ENCODE data around the gene CACNB1. TPM values are rescaled to one million over a fixed set of nuclear protein-coding genes. Genes with fewer than 3 reads are reported as not detected.

CACNB1 gene
- total RNA-seq, 4 donors from 2014 or later = 7.1 to 20.3 (median 15.0) TPM

DNA sequence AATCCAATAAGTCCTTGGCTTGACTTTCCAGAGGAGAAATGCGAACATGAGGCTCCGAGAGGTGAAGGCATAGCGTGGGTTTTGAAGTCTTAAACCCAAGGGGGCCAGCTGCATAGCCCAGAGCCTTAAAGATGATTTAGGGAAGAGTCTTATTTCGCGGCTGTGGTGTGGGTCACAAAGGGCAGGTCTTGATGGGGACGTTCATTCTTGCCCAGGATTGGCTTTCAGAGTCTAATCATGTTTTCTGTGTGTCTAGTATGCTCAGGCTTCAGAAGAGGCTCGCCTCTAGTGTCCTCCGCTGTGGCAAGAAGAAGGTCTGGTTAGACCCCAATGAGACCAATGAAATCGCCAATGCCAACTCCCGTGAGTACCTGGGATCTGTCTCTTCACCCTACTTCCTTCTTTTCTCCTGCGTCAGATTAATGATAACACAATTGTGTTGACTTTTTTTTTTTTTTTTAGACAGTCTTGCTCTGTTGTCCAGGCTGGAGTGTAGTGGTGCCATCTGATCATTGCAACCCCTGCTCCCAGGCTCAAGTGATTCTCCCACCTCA lies 3.6 kb upstream of the CACNB1 start:
- Histone ChIP-seq H3K36me3 (peaks cover 0 to 42% (median 34%) of the 10 kb centered on the region in 3 donors), H3K27me3 (no peaks in the 10 kb centered on the region), H3K27ac (peak overlapping the region; percentile 96 to 98 (median 97)), H3K4me3 (peak overlapping the region; percentile 66 to 82 (median 73)), H3K4me1 (peaks cover 0 to 52% (median 24%) of the 10 kb centered on the region in 4 donors), H3K9me3 (no peaks in the 10 kb centered on the region)
- TF ChIP-seq EP300 (IDR thresholded peaks at IDR 0.05) (no peak), CTCF (IDR thresholded peaks at IDR 0.05) (no peak), POLR2A (IDR thresholded peaks at IDR 0.05) (no peak)
- DNase-seq (ENCODE audit: low spot score in 2 of 2) = no peak
- 35 to 42% methylated on average over 11 of the region's 11 CpGs for WGBS, 2 donors

GRCh38 chr17:39200070-39200879 lies 2.8 kb upstream of the CACNB1 start, which contains the start of gene RPL19:
TSS of gene RPL19 (plus strand) at chr17:39200283. CDS start at chr17:39200345, 62 bp downstream.
- Histone ChIP-seq H3K9me3 (no peaks in the 10 kb centered on the region), H3K27me3 (no peaks in the 10 kb centered on the region), H3K27ac (peak within 1 kb of the TSS; percentile 96 to 98 (median 97)), H3K36me3 (peaks cover 0 to 40% (median 34%) of the 10 kb centered on the region in 3 donors), H3K4me3 (peak within 1 kb of the TSS; percentile 66 to 82 (median 73)), H3K4me1 (peaks cover 0 to 59% (median 31%) of the 10 kb centered on the region in 4 donors)
- 0% methylated on average over 44 to 51 of the region's 52 CpGs for WGBS, 2 donors
- DNase-seq (ENCODE audit: low spot score in 2 of 2) = peak in 1 of 2 donors; percentile 54
- TF ChIP-seq POLR2A (IDR thresholded peaks at IDR 0.05) (peak; percentile 48 to 67), EP300 (IDR thresholded peaks at IDR 0.05) (peak; percentile 88 to 93), CTCF (IDR thresholded peaks at IDR 0.05) (peak in 2 of 5 experiments; percentile 30 to 33)

- H3K4me3 ChIP-seq = peak overlapping the region; percentile 66 to 82 (median 73)
- H3K27ac ChIP-seq = peak overlapping the region; percentile 96 to 98 (median 97)
- H3K9me3 ChIP-seq = no peaks in the 10 kb centered on the region
- TF ChIP-seq POLR2A (IDR thresholded peaks at IDR 0.05) = no peak
- TF ChIP-seq CTCF (IDR thresholded peaks at IDR 0.05) = no peak
- TF ChIP-seq EP300 (IDR thresholded peaks at IDR 0.05) = peak in 1 of 2 donors; percentile 97
- 1% methylated on average over 10 of the region's 10 CpGs for WGBS, 2 donors
- H3K4me1 ChIP-seq = peaks cover 0 to 65% (median 36%) of the 10 kb centered on the region in 4 donors
- peaks cover 0 to 35% (median 34%) of the 10 kb centered on the region in 3 donors for H3K36me3 ChIP-seq
- H3K27me3 ChIP-seq = no peaks in the 10 kb centered on the region
- DNase-seq (ENCODE audit: low spot score in 2 of 2) = peak; percentile 88 to 93
Measured at GRCh38 chr17:39199820-39200069, 2.3 kb upstream of the CACNB1 start.

DNA sequence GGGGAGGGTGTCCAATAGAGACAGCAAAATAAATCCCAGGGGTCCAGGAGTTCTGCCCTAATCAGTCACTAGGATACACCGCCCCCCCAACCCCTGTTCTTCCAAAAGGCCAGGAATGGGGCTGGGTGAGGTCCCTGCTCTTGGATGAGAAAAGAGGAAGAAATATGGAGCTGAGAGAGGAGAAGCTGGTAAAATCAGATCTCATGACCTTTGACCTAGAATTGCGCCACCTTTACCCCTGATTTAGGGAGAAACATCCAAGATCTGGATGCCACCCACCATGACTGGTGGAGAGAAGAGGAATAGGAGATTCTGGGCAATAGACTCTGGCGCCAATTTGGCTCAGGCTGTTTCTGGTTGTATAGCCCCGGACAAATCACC lies 707 bp upstream of the CACNB1 start:
- Histone ChIP-seq H3K4me1 (peaks cover 0 to 70% (median 37%) of the 10 kb centered on the region in 4 donors), H3K27me3 (no peaks in the 10 kb centered on the region), H3K36me3 (peaks cover 0 to 28% (median 21%) of the 10 kb centered on the region in 3 donors), H3K27ac (peak overlapping the region; percentile 67 to 97 (median 87)), H3K9me3 (no peaks in the 10 kb centered on the region), H3K4me3 (peak overlapping the region in 3 of 4 donors; percentile 61 to 84 (median 64))
- DNase-seq (ENCODE audit: low spot score in 2 of 2) = peak in 1 of 2 donors; percentile 36
- WGBS, 2 donors = 67 to 77% methylated on average over 4 of the region's 4 CpGs
- TF ChIP-seq POLR2A (IDR thresholded peaks at IDR 0.05) = no peak
- TF ChIP-seq CTCF (IDR thresholded peaks at IDR 0.05) = no peak
- no peak for TF ChIP-seq EP300 (IDR thresholded peaks at IDR 0.05)

DNA sequence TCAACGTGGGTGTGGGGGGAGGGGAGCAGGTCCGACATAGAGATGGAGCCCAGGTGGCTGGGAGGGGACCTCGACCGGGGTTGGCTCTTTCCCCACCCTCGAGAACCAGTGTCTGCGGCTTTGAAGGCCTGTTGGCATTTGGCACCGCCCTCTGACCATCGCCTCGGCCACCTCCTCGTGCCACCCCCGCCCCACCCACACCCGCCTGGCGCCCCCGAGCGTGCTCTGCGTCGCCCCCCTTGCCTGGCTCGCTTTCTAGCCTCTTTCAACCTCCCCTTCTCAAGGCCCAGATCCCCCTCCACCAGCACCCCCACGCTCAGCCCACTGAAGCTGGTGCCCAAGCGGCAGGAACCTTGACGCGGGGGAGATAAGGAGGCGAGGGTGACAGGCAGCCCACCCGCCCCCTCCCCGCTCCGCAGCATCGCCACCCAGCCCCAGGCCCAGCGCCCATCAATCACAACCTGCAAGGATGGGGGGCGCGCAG lies 619 bp downstream of the CACNB1 start:
- Histone ChIP-seq H3K4me1 (peaks cover 0 to 60% (median 33%) of the 10 kb centered on the region in 4 donors), H3K27ac (peak overlapping the region; percentile 67 to 97 (median 87)), H3K9me3 (no peaks in the 10 kb centered on the region), H3K27me3 (no peaks in the 10 kb centered on the region), H3K36me3 (peaks cover 0 to 28% (median 8%) of the 10 kb centered on the region in 3 donors), H3K4me3 (peak overlapping the region; percentile 61 to 95 (median 74))
- DNase-seq (ENCODE audit: low spot score in 2 of 2) = no peak
- no peak for TF ChIP-seq CTCF (IDR thresholded peaks at IDR 0.05)
- no peak for TF ChIP-seq POLR2A (IDR thresholded peaks at IDR 0.05)
- TF ChIP-seq EP300 (IDR thresholded peaks at IDR 0.05) = no peak
- 0 to 1% methylated on average over 19 to 28 of the region's 30 CpGs for WGBS, 2 donors

Data from tibial nerve (tissue), 4 donors.